Upper lobe of right lung (tissue), 1 donor: ENCODE measurements around the gene B4GALT3. TPM values are rescaled to one million over a fixed set of nuclear protein-coding genes. Genes with fewer than 3 reads are reported as not detected.

Source experiments
- ATAC-seq: fragments of 200-7000 bp; cut with Tn5 transposase; one replicate; pipeline ENCODE4 v1.9.1; 2020; ENCODE audit warnings: mild to moderate bottlenecking, moderate library complexity
- DNase-seq: peaks from one replicate; pipeline ENCODE4 v3.0.0-alpha.2; 2020
- H3K27ac ChIP-seq: fragments of 200-600 bp; one replicate; pipeline ENCODE4 v1.8.0; 2022
- H3K27me3 ChIP-seq: fragments of 200-600 bp; one replicate; pipeline ENCODE4 v1.8.0; 2022; ENCODE audit warnings: mild to moderate bottlenecking
- H3K36me3 ChIP-seq: fragments of 200-600 bp; one replicate; pipeline ENCODE4 v1.8.0; 2022
- H3K4me1 ChIP-seq: fragments of 200-600 bp; one replicate; pipeline ENCODE4 v1.8.0; 2022
- H3K4me3 ChIP-seq: fragments of 200-600 bp; one replicate; pipeline ENCODE4 v1.8.0; 2022; ENCODE audit warnings: mild to moderate bottlenecking
- H3K9me3 ChIP-seq: fragments of 200-600 bp; one replicate; pipeline ENCODE4 v1.8.0; 2022
- intact Hi-C: fragments of 100-400 bp; cut with DNase I; formaldehyde crosslinking; loops from one replicate; pipeline ENCODE4 v1.11.0; 2022
- microRNA-seq: library from miRNA; unstranded; fragments of <30 nt; microRNA quantifications from one replicate; pipeline ENCODE4 v1.2.0, GENCODE V29; 2020; ENCODE audit warnings: borderline microRNAs expressed
- total RNA-seq: library from RNA; stranded (reverse); fragmentation: NEBNext Ultra II Directional; extraction: Animal tissue kit (Norgen Biotek cat#: 25700); gene quantifications from one replicate; pipeline ENCODE4 v1.2.1, GENCODE V29; 2021
- TF ChIP-seq, protein P1 (sequence below): fragments of 200-600 bp; IDR thresholded peaks from one replicate; pipeline ENCODE4 v1.8.0; 2022; ENCODE audit warnings: antibody characterized with exemption
- donor health status: DM: no; HTN: yes; CAD: no; lungs with severe emphysema.

Gene B4GALT3
- total RNA-seq, 1 donor from 2014 or later = 35.7 TPM

DNA sequence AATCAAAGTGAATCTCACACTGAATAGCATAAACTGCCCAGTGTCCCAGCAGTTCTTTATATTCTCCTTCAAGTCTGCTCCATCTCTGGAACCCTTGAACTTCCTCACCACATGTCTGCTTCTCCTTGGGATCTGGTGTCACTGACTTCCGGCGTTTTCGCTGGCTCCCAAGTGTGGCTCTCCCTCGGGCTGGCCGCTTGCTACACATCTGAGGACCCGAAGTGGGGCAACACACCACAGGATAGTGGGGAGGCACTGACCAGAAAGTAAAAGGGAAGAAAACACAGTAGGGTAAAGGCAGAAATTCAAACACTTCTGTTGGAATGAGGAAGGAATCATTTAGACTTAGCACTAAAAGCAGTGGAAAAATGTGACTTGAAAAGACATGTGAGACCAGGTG lies 54.3 kb downstream of the B4GALT3 start:
- peaks cover 38% of the 10 kb centered on the region for H3K4me1 ChIP-seq
- no peaks in the 10 kb centered on the region for H3K27me3 ChIP-seq
- H3K4me3 ChIP-seq = no peak overlapping the region
- TF ChIP-seq, protein P1, sequence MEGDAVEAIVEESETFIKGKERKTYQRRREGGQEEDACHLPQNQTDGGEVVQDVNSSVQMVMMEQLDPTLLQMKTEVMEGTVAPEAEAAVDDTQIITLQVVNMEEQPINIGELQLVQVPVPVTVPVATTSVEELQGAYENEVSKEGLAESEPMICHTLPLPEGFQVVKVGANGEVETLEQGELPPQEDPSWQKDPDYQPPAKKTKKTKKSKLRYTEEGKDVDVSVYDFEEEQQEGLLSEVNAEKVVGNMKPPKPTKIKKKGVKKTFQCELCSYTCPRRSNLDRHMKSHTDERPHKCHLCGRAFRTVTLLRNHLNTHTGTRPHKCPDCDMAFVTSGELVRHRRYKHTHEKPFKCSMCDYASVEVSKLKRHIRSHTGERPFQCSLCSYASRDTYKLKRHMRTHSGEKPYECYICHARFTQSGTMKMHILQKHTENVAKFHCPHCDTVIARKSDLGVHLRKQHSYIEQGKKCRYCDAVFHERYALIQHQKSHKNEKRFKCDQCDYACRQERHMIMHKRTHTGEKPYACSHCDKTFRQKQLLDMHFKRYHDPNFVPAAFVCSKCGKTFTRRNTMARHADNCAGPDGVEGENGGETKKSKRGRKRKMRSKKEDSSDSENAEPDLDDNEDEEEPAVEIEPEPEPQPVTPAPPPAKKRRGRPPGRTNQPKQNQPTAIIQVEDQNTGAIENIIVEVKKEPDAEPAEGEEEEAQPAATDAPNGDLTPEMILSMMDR = no peak
- DNase-seq = peak; percentile 69
- peak; percentile 21 for ATAC-seq
- intact Hi-C loops = no loop called here
- peaks cover 81% of the 10 kb centered on the region for H3K36me3 ChIP-seq
- H3K27ac ChIP-seq = no peak overlapping the region
- no peaks in the 10 kb centered on the region for H3K9me3 ChIP-seq

- DNase-seq (no peak), ATAC-seq (peak; percentile 30)
- intact Hi-C loops = no loop called here
- no peak overlapping the region for H3K4me3 ChIP-seq
- TF ChIP-seq, protein P1 = no peak
- H3K4me1 ChIP-seq = peaks cover 32% of the 10 kb centered on the region
- no peak overlapping the region for H3K27ac ChIP-seq
- H3K36me3 ChIP-seq = peaks cover 69% of the 10 kb centered on the region
- H3K9me3 ChIP-seq = no peaks in the 10 kb centered on the region
- no peaks in the 10 kb centered on the region for H3K27me3 ChIP-seq
These were observed 55.5 kb downstream of the B4GALT3 start for GRCh38 chr1:161121834-161122233.

Small RNAs within 50 kb of the gene (microRNA-seq; reads per million reads assigned to microRNA genes)
- gene MIR5187 = 0.83 reads per million

Other genes starting within 250 kb of the B4GALT3 start
- gene ITLN2, start 222.7 kb downstream of the B4GALT3 start, total RNA-seq = 44.1 TPM
- gene F11R, start 156.4 kb downstream of the B4GALT3 start, total RNA-seq = 167 TPM
- 50.6 TPM for gene TSTD1, start 138.5 kb downstream of the B4GALT3 start, total RNA-seq
- gene USF1, start 131.5 kb downstream of the B4GALT3 start, total RNA-seq = 67.6 TPM
- gene ARHGAP30, start 107.6 kb downstream of the B4GALT3 start, total RNA-seq = 38.0 TPM
- 5.4 TPM for gene NECTIN4, start 87.9 kb downstream of the B4GALT3 start, total RNA-seq
- 3.2 TPM for gene KLHDC9, start 79.1 kb downstream of the B4GALT3 start, total RNA-seq
- gene PFDN2, start 59.5 kb downstream of the B4GALT3 start, total RNA-seq = 56.2 TPM
- gene NIT1, start 59.4 kb downstream of the B4GALT3 start, total RNA-seq = 42.1 TPM
- 37.5 TPM for gene DEDD, start 44.8 kb downstream of the B4GALT3 start, total RNA-seq
- gene UFC1, start 23.5 kb downstream of the B4GALT3 start, total RNA-seq = 84.4 TPM
- 27.7 TPM for gene USP21, start 18.0 kb downstream of the B4GALT3 start, total RNA-seq
- gene PPOX, start 11.1 kb downstream of the B4GALT3 start, total RNA-seq = 23.3 TPM
- 7.8 TPM for gene ADAMTS4, start 21.5 kb upstream of the B4GALT3 start, total RNA-seq
- gene NDUFS2, start 24.9 kb upstream of the B4GALT3 start, total RNA-seq = 66.9 TPM
- gene FCER1G, start 37.8 kb upstream of the B4GALT3 start, total RNA-seq = 158 TPM
- not detected for gene APOA2, start 46.1 kb upstream of the B4GALT3 start, total RNA-seq
- gene TOMM40L, start 48.6 kb upstream of the B4GALT3 start, total RNA-seq = 11.6 TPM
- gene NR1I3, start 60.7 kb upstream of the B4GALT3 start, total RNA-seq = not detected
- 8.2 TPM for gene PCP4L1, start 81.2 kb upstream of the B4GALT3 start, total RNA-seq
- gene MPZ, start 132.5 kb upstream of the B4GALT3 start, total RNA-seq = 2.5 TPM
- gene SDHC, start 136.9 kb upstream of the B4GALT3 start, total RNA-seq = 158 TPM
- gene CFAP126, start 190.4 kb upstream of the B4GALT3 start, total RNA-seq = not detected